HG02884 (cell line): ENCODE measurements around the gene RNF4.
"Not testable (repeated sequence)": the region's sequence is repeated elsewhere in the genome, so short reads cannot be mapped to it uniquely, and the experiment has no call there.

Source experiments
- ATAC-seq: cut with Tn5 transposase; IDR thresholded peaks from one replicate; pipeline ENCODE4 v1.9.1; 2021; ENCODE audit warnings: mild to moderate bottlenecking, moderate library complexity; ENCODE audit not compliant: unreplicated experiment

Gene RNF4

GRCh38 chr4:2457481-2458295 is 11.2 kb upstream of the RNF4 start:
- no peak for ATAC-seq

DNA sequence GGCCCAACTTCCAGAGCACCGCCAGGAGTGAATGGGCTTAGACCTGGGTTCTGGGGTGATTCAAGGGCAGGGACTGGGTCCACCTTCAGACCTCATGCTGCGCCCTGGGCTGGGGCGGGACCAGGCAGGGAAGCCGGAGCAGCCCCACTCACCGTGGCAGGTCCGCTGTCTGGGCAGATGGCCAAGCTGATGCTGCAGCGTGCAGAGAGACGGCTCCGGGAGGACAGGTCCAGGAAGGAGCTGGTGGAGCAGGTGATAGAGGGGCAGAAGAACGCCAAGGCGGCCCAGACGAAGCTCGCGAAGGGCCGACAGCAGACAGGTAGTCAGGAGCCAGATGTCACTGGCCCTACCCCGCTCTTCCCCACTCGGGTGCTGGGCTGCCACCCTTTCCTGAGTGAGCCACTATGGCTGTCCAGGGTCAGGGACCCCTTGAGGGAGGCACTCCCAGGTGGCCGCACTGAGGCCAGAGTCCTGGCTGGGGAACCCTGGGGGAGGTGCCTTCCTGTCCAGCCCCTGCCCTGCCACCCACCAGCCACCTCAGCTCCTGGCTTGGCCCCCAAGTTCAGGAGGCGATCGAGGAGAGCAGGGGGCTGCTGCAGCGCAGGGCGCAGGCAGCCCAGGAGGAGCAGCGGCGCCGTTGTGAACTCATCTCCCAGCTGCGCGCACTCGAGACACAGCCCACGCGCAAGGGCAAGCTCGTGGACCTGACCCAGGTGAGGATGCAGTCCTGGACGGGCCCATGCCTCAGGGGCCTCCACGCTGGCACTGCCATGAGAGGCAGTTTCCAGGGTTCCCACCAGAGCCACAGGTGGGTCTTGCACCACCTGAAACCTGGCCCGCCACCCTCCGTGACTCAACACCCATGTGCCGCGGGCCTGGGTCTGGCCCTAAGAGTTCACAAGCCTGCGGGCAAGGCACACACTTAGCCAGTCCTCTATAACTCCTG is 10.1 kb upstream of the RNF4 start:
- ATAC-seq, result no peak

DNA sequence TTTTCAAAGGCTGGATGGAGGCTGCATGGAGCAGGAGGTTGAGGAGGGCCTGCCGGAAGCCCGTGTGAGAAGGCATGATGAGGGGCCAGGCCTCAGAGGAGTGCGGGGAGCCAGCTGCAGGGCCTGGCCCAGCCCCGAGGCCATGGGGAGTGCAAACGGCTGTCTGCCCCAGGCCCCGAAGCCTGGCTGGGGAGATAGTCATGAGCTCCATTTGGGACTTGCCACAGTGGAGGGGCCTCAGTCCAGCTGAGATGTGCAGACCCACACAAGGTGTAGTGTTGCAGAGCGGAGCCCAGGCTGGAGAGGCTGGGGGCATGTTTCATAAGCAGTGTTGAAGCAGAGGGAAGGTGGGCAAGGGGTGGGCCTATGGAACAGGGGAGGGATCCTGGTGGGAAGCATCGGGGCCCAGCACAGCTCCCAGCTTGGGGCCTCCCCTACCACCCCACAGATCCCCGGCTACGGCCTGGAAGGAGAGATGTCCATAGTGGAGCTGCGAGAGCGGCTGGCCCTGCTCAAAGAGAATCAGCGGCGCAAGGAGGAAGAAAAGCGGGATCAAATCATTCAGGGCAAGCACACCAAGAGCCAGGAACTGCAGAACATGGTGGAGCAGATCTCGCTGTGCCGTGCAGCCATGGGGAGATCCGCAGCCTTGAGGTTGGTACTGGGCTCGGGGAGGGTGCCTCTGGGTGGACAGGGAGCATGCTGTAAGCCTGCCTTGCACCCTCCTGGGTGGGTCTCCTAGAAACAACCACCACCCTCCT is 9.1 kb upstream of the RNF4 start:
- ATAC-seq, result no peak

- ATAC-seq, result no peak
Measured at GRCh38 chr4:2461246-2461960, 7.5 kb upstream of the RNF4 start.

GRCh38 chr4:2462218-2462991 is 6.5 kb upstream of the RNF4 start:
- no peak for ATAC-seq

GRCh38 chr4:2462992-2463762 is 5.7 kb upstream of the RNF4 start:
- no peak for ATAC-seq

DNA sequence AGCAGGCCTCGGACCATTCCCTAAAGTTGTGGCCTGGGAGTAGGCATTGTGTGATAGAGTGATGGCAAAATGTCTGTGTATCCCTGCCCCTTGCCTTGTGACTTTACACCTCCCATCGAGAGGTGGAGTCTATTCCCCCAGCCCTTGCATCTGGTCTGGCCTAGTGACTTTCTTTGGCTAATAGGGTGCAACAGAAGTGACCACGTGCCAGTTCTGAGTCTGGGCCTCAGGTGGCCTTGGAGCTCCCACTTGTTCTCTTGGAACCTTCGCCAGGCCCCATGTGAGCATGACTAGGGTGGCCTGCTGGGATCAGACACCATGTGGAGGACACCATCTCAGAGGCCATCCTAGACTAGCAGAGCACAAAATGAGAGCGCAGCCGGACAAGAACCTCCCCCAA is 3.9 kb upstream of the RNF4 start:
- ATAC-seq, result no peak

- ATAC-seq, result not testable (repeated sequence)
Measured at GRCh38 chr4:2465544-2465943, 3.4 kb upstream of the RNF4 start.

GRCh38 chr4:2469192-2469984 is 482 bp downstream of the RNF4 start:
- ATAC-seq, result peak; percentile 47

DNA sequence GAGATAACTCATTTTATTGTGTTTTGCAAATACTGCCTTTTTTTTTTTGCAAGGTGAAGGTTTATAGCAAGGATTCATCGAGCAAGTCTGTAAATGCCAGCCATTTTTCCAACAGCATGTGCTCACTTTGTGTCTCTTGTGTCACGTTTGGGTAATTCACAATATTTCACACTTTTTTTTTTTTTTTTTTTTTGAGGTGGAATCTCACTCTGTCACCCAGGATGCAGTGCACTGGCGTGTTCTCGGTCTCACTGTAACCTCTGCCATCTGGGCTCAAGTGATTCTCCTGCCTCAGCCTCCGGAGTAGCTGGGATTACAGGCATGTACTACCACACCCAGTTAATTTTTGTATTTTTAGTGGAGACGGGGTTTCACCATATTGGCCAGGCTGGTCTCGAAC is 1.9 kb downstream of the RNF4 start:
- ATAC-seq, result no peak

DNA sequence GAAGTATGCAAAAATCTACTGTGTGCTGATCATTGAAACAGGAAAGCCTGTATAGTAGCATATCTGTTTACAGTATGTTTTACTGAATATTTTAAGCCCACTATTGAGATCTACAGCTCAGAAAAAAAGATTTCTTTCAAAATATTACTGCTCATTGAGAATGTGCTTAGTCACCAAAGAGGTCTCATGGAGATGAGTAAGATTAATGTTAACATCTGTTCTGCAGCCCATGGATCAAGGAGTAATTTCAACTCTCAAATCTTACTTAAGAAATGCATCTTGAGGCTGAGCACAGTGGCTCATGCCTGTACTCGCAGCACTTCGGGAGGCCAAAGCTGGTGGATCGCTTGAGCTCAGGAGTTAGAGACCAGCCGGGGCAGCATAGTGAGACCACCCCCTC is 3.3 kb downstream of the RNF4 start:
- no peak for ATAC-seq

DNA sequence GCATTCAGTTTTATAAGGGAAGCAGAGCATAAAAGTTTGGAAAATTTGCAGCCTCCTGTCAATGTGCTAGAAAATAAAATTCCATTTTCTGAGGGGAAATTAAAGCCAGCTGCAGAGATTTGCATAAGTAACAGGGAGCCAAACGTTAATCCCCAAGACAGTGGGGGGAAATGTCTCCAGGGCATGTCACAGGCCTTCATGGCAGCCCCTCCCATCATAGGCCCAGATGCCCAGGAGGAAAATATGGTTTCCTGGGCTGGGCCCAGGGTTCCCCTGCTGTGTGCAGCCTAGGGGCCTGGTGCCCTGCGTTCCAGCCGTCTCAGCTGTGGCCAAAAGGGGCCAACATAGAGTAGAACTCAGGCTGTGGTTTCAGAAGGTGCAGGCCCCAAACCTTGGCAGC is 9.3 kb downstream of the RNF4 start:
- ATAC-seq, result no peak

- no peak for ATAC-seq
Measured at GRCh38 chr4:2480649-2481048, 11.7 kb downstream of the RNF4 start.

- ATAC-seq, result no peak
Measured at GRCh38 chr4:2482192-2482591, 13.3 kb downstream of the RNF4 start.

- ATAC-seq, result no peak
Measured at GRCh38 chr4:2482693-2483092, 13.8 kb downstream of the RNF4 start.

- no peak for ATAC-seq
Measured at GRCh38 chr4:2483237-2483636, 14.3 kb downstream of the RNF4 start.

GRCh38 chr4:2484185-2484584 is 15.3 kb downstream of the RNF4 start:
- ATAC-seq, result no peak

GRCh38 chr4:2484993-2485392 is 16.1 kb downstream of the RNF4 start:
- peak; percentile 50 for ATAC-seq
